ENCODE results near the gene SAPCD2. TPM values are rescaled to one million over a fixed set of nuclear protein-coding genes. Genes with fewer than 3 reads are reported as not detected.
A peak's percentile ranks its signal among the peaks of the same experiment; 100 is the strongest.
"Not testable (repeated sequence)": the region's sequence is repeated elsewhere in the genome, so short reads cannot be mapped to it uniquely, and the experiment has no call there.

The SAPCD2 gene
- 6.5 TPM for polyA plus RNA-seq (2013, experiment 1 of 2; ENCODE audit: insufficient read length)
- polyA plus RNA-seq (2013, experiment 2 of 2; ENCODE audit: insufficient read length) = 6.1 TPM

GRCh38 chr9:137070201-137070905 lies at the start of gene SAPCD2:
Gene SAPCD2, minus strand, starts transcription at chr9:137070557. Its CDS starts 97 bp downstream, at chr9:137070460.
- DNase-seq = peak; percentile 86

- DNase-seq = not testable (repeated sequence)
These were observed 47.8 kb upstream of the SAPCD2 start for GRCh38 chr9:137118092-137118603.

GRCh38 chr9:137117269-137117731 lies 46.9 kb upstream of the SAPCD2 start:
- no peak for DNase-seq

GRCh38 chr9:137116728-137117127 lies 46.4 kb upstream of the SAPCD2 start:
- DNase-seq = no peak

GRCh38 chr9:137116027-137116507 lies 45.7 kb upstream of the SAPCD2 start:
- DNase-seq = no peak

GRCh38 chr9:137115394-137116026 lies 45.2 kb upstream of the SAPCD2 start:
- no peak for DNase-seq

- DNase-seq = peak; percentile 54
These were observed 44.4 kb upstream of the SAPCD2 start, which contains the start of gene DPP7 for GRCh38 chr9:137114613-137115393. Gene DPP7, minus strand, starts transcription at chr9:137114733. Its CDS starts 20 bp downstream, at chr9:137114713.

GRCh38 chr9:137114220-137114612 lies 43.9 kb upstream of the SAPCD2 start:
- DNase-seq = no peak

- no peak for DNase-seq
These were observed 43.2 kb upstream of the SAPCD2 start for GRCh38 chr9:137113385-137114159.

- no peak for DNase-seq
These were observed 42.4 kb upstream of the SAPCD2 start for GRCh38 chr9:137112564-137113384.

- no peak for DNase-seq
These were observed 41.6 kb upstream of the SAPCD2 start for GRCh38 chr9:137111788-137112563.

GRCh38 chr9:137110911-137111787 lies 40.8 kb upstream of the SAPCD2 start:
- DNase-seq = no peak

GRCh38 chr9:137110147-137110910 lies 40.0 kb upstream of the SAPCD2 start:
- DNase-seq = no peak

GRCh38 chr9:137109250-137110146 lies 39.1 kb upstream of the SAPCD2 start:
- DNase-seq = no peak

- DNase-seq = no peak
These were observed 38.4 kb upstream of the SAPCD2 start for GRCh38 chr9:137108608-137109249.

GRCh38 chr9:137107982-137108381 lies 37.6 kb upstream of the SAPCD2 start:
- no peak for DNase-seq
